ENCODE data around the gene PACRG.

GRCh38 chr6:163329991-163330390, 602.2 kb downstream of the PACRG start:
- TF ChIP-seq CTCF (IDR thresholded peaks at IDR 0.05) (no peak), POLR2A (IDR thresholded peaks at IDR 0.05) (no peak)

Measured in testis (tissue), 2 donors.